ENCODE results near the gene NFU1.
"Not testable (repeated sequence)": the region's sequence is repeated elsewhere in the genome, so short reads cannot be mapped to it uniquely, and the experiment has no call there.

The NFU1 gene

DNA sequence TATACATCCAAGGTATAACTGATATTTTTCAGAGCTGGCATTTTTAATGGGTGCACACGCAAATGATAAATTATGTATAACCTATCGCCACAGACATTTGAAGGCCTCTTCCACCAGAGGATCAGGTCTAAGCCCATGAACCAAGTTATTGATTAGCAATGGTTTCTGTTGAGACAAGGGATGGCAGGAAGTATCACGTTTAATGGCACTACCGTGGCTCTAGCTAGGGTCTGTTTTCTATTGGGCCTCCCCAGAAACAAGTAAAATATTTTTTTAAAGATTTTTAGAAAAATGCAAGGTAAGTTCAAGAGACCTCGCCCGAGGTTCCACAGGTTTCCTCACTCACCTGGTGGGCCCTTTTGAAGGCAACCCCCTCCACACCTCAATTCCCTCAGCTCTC, 50.9 kb downstream of the NFU1 start:
- DNase-seq = no peak

DNA sequence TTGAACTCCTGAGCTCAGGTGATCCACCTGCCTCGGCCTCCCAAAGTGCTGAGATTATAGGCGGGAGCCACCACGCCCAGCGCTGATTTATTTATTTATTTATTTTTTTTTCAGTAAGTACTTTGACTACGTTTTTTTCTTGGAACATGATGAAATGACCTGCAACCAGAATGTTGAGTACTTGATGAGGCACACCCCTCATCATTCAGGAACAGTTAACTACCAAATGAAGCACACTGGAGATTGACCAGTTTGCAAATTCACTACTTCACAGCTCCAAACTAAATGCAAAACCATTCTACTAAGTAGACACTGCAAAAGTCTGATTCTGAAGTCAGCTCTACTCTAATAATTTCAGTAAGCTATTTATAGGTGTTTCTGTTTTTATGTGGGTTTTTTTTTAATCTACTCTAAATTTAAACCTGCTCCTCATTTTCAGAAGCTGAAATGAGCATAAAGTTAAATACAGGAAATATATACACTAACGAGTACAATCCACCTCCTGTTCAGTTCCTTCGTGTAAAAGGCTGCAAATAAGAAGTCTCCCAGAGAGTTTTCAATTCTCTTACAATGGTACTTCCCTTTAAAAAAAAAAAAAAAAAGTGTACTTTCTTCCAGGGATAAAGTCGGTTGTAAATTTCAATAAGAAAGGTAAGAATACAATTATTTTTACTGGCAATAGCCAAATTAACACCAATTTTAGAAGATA, 51.6 kb downstream of the NFU1 start:
- DNase-seq = no peak

DNA sequence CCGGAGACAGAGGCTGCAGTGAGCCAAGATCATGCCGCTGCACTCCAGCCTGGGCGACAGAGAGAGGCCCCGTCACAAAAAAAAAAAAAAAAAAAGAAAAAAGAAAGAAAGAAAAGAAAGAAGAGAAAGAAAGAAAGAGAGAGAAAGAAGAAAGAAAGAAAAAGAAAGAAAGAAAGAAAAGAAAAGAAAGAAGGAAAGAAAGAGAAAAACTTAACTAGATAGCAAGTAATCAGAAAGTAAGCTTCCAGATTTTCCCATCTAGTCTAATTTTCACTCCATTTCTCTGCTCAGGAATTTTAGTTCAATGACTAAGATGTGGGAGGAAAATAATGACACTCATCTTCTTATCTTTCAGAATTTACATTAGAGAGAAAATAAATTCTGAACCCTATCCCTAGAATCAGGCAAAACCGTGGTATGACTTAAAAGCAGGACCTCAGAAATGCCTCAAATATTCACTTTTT, 52.6 kb downstream of the NFU1 start:
- DNase-seq = no peak

DNA sequence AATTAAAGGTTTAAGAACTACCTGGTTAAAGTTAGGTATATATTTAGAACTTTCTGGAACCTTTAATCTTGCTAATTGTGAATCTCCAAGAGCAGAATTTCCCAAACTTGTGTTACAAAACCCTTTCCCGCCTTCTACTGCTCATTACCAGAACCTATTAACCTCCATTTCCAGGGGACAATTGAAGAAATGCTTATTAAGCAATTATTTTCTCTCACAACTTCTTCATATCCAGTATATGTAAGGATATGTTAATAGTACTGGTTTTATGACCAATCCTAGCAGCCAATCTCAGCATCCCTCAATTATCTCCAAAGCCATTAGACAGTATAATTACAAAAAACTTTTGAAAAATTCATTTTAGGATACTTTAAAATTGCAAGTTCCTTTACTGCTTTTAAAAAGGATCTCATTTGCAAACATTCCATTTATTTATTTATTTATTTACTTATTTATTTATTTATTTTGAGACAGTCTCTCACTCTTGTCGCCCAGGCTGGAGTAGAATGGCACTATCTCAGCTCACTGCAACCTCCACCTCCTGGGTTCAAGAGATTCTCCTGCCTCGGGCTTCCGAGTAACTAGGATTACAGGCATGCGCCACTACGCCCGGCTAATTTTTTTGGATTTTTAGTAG, 53.9 kb downstream of the NFU1 start:
- DNase-seq = no peak

DNA sequence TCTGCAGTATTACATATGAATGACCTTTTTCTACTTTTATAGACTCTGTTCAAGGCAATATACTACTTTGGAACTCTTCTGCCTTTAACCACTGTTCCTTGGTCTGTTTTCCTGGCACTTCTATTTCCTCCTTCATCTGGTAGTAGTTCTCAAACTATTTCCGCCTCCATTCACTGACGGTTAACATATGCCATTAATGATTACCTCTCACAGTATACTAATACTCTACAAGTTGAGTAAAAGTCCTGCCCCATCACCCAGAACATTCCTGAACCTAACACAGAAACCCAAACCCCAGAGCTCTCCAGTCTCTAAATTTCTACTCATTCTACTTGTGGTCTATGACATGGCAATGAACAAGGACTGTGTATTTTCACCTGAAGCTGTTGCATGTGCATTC, 54.7 kb downstream of the NFU1 start:
- no peak for DNase-seq

DNA sequence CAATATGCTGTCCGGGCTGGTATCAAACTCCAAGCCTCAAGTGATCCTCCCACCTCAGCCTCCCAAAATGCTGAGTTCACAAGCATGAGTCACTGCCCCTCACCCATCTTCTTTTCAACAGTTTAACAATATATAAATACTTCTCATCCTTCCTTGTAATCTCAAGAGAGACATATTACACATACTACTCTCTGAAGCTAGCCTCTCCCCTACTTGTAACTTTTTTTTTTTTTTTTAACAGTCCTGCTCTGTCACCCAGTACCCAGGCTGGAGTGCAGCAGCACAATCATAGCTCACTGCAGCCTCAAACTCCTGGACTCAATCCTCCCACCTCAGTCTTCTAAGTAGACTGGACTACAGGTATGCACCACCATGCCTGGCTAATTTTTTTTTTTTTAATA, 55.9 kb downstream of the NFU1 start:
- DNase-seq = no peak

DNA sequence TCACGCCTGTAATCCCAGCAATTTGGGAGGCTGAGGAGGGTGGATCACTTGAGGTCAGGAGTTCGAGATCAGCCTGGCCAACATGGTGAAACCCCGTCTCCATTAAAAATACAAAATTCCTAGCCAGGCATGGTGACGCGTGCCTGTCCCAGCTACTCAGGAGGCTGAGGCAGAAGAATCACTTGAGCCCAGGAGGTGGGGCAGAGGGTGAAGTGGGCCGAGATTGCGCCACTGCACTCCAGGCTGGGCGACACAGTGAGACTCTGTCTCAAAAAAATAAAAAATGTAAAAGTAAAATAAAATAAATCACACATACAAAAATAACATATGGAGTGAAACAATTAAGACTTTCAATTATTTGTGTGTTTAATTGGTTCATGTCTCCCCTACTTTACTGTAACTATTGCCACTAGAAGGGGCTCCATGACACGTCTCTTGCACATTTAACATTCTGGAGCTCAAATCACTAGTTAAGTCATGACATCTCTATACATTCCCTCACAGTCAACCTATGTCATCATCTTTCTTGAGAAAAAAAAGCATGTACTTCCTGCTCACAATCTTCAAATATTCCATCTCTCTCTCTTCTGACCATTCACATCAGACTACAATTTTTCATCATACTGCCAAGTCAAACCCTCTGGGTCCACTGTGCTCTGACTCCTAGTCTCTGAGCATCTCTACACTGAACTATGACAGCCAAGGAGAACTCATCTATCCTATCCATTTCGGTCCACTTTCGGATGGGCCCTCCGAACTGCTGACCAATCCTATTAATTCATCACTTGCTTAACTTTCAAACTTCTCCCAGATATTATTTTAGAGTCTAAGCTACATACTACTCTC, 56.9 kb downstream of the NFU1 start:
- no peak for DNase-seq

DNA sequence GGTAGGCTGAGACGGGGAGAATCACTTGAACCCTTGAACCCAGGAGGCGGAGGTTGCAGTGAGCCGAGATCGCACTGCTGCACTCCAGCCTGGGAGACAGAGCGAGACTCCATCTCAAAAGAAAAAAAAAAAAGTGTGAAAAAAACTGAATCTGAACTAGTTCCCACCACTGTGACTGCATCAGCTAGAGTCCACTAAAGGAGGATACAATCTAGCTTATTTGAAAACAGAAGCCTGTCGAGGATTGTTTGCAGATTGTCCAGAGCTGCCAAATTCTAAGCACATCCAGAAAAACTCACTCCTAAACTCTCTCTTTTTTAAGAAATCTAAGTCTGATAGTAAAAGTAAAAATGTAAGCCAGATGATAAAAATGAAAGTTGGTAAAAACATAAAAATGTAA, 60.8 kb downstream of the NFU1 start:
- no peak for DNase-seq

DNA sequence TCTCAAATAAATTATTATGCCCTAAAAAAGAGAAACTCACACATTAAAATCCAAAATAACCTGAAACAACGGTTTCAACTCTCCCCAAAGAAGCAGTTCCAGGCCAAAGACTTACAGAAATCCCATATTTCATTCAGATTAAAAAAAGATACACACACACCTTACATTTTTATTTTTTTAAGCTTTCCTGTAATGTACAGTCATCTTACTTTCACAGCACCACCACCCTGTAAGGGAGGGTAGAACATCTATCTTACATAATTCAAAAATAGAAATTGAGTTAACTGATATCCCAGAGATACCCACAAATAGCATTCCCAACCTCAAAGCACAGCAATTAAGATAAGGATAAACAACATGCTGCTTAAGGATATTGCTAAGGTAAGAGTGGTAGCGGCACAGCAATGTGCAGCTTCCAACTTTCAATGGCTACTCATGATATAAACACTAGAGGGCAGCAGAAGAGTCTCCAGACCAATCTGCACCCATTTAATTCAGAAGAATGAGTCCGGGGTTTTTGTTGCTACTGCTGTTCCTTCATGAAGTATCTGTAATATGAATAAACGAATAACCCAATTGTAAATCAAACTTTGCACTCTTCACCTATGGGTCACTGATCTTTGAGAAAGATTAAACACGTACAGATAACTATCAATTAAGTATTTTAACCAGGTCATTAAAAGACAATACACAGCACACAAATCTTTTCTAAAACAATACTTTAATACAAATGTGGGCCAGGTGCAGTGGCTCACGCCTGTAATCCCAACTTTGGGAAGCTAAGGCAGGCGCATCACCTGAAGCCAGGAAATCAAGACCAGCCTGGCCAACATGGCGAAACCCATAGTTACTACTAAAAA, 61.5 kb downstream of the NFU1 start:
- DNase-seq = no peak

DNA sequence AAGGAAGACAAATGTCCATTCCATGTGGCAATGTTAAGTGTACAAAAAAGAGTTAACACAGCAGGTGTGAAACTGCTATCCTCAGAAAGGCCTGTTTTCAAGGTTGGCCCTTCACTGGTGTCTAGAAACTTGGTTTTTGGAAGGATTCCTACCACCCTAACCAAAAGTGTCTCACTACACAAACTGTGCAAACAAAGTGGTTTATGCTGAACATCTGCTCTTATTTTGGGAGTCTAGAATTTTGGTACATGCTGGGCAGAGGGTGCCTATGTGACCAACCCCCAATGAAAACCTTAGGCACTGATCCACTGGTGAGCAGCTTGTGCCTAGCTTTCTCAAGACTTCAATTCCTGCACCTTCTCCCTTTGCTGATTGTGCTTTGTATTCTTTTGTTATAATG, 64.5 kb downstream of the NFU1 start:
- DNase-seq = no peak

DNA sequence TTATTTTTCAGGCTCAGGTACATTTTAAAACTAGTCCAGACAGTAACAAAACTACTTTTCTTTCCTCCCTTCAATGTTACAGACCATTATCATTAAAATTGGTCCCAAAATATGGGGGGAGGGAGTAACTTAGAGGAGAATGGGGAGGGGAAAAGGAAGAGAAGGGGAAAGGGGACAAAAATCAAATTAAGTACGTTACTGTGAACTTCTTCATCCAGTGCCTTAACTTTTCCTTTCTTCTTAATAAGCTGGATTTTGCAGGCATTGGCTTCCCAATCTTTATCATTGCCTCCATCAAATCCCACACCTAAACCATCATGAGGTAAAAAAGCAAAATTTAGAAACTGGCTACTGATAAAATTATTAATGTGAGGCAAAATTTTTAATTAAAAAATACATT, 67.4 kb downstream of the NFU1 start:
- DNase-seq = no peak

DNA sequence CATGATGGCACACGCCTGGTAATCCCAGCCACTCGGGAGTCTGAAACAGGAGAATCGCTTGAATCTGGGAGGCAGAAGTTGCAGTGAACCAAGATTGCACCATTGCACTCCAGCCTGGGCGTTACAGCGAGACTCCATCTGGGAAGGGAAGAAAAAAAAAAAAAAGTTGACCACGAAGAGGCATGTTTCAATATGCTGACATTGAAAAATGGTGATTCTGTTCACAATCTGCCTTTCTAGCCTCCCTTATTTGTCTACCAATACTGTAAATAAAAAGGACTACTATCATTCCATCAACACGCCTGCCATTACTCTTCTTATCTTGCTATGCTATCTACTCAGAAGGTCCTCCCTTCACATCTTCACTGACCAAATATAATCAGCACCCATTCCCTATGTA, 68.6 kb downstream of the NFU1 start:
- no peak for DNase-seq

DNA sequence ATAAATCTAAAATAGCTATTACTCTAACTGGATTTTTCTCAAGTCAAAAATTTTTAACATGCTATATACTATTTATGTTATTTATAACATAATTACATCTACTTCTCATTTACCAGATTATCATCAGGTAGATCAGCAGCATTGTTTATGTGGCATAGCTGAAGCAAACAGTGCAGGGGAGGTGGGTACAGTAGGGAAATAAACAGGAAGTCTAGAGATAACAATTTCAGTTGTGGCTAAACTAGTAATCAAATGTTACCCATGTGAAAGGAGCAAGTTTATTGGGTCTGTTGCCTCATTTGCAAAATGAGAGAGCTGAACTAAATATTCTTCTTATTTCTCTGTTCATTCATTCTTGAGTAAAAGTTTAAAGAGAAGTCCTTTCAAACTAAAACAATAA, 77.9 kb downstream of the NFU1 start:
- no peak for DNase-seq

DNA sequence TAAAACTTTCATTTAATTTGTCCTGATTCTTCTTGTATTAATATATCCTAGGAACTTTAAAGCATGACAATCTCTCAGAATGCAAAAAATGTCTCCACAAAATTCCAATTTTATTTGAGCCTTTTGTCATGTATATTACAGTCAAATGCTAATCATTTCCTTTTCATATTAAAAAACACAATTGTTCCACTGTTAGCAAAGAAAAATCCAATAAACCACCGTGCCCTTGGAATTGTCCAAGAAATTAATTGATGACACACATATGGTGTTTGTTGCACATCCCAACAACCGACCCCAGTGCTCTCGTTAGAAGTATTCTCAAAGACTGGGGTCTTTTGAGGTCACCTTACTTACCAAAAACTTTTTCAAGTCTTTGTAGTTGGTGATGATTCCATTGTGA, 78.3 kb downstream of the NFU1 start:
- DNase-seq = no peak

DNA sequence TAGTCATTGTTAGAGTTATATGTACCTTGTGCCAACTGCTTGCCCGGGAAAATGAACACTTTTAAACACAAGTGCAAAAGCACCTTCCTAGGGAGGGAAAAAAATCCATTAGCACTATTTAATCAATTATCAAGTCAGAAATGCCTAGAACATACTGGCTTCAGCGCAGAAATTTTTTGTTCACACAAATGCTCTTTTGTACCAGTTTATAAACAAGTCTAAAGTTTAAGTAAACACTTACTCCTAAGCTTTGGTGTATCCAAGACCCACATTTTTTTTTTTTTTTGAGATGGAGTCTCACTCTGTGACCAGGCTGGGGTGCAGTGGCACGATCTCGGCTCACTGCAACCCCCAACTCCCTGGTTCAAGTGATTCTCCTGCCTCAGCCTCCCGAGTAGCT, 80.8 kb downstream of the NFU1 start:
- no peak for DNase-seq

DNA sequence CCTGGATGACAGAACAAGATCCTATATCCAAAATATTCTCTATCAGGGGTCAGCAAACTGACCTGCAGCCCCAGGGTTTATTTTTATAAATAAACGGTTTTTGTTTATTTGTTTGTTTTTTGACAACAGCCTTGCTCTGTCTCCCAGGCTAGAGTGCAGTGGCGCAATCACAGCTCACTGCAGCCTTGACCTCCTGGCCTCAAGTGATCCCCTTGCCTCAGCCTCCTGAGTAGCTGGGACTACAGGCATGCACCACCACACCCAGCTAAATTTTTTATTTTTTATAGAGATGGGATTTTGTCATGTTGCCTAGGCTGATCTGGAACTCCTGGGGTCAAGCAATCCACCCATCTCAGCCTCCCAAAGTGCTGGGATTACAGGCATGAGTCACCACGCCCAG, 82.3 kb downstream of the NFU1 start:
- DNase-seq = not testable (repeated sequence)

DNA sequence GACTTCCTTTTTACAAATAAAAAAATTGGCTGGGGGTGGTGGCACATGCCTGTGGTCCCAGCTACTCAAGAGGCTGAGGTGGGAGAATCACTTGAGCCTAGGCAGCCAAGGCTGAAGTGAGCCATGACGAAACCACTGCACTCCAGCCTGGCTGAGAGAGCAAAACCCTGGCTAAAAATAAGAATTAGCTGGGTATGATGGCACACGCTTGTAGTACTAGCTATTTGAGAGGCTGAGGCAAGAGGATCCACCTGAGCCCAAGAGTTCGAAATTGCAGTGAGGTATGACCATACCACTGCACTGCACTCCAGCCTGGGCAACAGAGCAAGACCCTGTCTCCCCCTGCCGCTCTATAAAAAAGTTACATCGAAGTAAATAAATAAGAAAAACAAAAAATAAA, 83.9 kb downstream of the NFU1 start:
- DNase-seq = no peak

DNA sequence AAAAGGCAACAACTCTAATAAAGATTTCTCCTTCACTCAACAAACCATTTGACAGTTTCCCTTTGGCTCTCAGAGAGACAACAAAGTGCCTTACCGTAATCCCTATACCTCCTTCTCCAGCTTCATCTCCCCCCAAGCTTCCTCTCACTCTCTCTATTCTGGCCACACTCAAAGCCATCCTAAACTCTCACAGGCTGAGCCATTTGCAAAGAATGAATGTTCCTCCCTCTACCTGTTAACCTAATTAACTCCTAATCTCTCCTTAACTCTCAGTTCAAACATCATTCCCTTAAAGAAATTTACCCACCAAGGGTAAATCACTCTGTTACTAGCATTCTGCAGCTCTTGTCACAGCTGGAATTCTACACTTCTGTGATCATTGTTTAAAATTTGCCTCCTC, 88.5 kb downstream of the NFU1 start:
- DNase-seq = no peak
